GM12875 (cell line): ENCODE data around the gene DAZAP1.

Source experiments
- H3K4me3 ChIP-seq: one replicate; pipeline ENCODE4 v1.5.1; 2011; ENCODE audit warnings: low read depth, low read length, control low read depth
- CTCF ChIP-seq: IDR thresholded peaks from 2 replicates; pipeline ENCODE4 v1.5.1; 2011; ENCODE audit warnings: low read depth, mild to moderate bottlenecking, control low read depth, inconsistent platforms, low read length, moderate library complexity, borderline replicate concordance; ENCODE audit not compliant: insufficient read depth

Gene DAZAP1

GRCh38 chr19:1421218-1421957 lies 14.0 kb downstream of the DAZAP1 start:
- H3K4me3 ChIP-seq: no peak overlapping the region
- no peak for TF ChIP-seq CTCF

- H3K4me3 ChIP-seq: no peak overlapping the region
Observed at GRCh38 chr19:1421958-1422305, 14.5 kb downstream of the DAZAP1 start.

GRCh38 chr19:1422360-1422759 lies 15.0 kb downstream of the DAZAP1 start:
- no peak for TF ChIP-seq CTCF
- no peak overlapping the region for H3K4me3 ChIP-seq

More at GRCh38 chr19:1421958-1422305, 14.5 kb downstream of the DAZAP1 start:
- TF ChIP-seq CTCF: no peak

GRCh38 chr19:1422943-1423342 lies 15.6 kb downstream of the DAZAP1 start:
- H3K4me3 ChIP-seq: no peak overlapping the region
- no peak for TF ChIP-seq CTCF

GRCh38 chr19:1423436-1424191 lies 16.2 kb downstream of the DAZAP1 start:
- H3K4me3 ChIP-seq: no peak overlapping the region
- no peak for TF ChIP-seq CTCF

GRCh38 chr19:1424192-1424955 lies 17.0 kb downstream of the DAZAP1 start:
- H3K4me3 ChIP-seq: no peak overlapping the region
- no peak for TF ChIP-seq CTCF
